ENCODE data around the gene AGPAT3. TPM values are rescaled to one million over a fixed set of nuclear protein-coding genes. Genes with fewer than 3 reads are reported as not detected.

Gene AGPAT3
- total RNA-seq, 1 donor from 2014 or later = 33.9 TPM

GRCh38 chr21:43921979-43922945 is 57.2 kb downstream of the AGPAT3 start:
- no peak for DNase-seq (ENCODE audit: low spot score)

- no peak for DNase-seq (ENCODE audit: low spot score)
Measured at GRCh38 chr21:43922949-43923348, 57.9 kb downstream of the AGPAT3 start.

- no peak for DNase-seq (ENCODE audit: low spot score)
Measured at GRCh38 chr21:43923391-43923790, 58.4 kb downstream of the AGPAT3 start.

- DNase-seq (ENCODE audit: low spot score) = no peak
Measured at GRCh38 chr21:43924421-43925095, 59.5 kb downstream of the AGPAT3 start.

GRCh38 chr21:43925096-43925481 is 60.1 kb downstream of the AGPAT3 start:
- no peak for DNase-seq (ENCODE audit: low spot score)

- no peak for DNase-seq (ENCODE audit: low spot score)
Measured at GRCh38 chr21:43925609-43926008, 60.6 kb downstream of the AGPAT3 start.

- DNase-seq (ENCODE audit: low spot score) = no peak
Measured at GRCh38 chr21:43926196-43926595, 61.2 kb downstream of the AGPAT3 start.

GRCh38 chr21:43927591-43928221 is 62.7 kb downstream of the AGPAT3 start:
- no peak for DNase-seq (ENCODE audit: low spot score)

- no peak for DNase-seq (ENCODE audit: low spot score)
Measured at GRCh38 chr21:43928222-43929125, 63.5 kb downstream of the AGPAT3 start.

- DNase-seq (ENCODE audit: low spot score) = no peak
Measured at GRCh38 chr21:43929217-43929971, 64.4 kb downstream of the AGPAT3 start.

GRCh38 chr21:43930074-43930847 is 65.2 kb downstream of the AGPAT3 start:
- DNase-seq (ENCODE audit: low spot score) = no peak

- DNase-seq (ENCODE audit: low spot score) = no peak
Measured at GRCh38 chr21:43930848-43931375, 65.9 kb downstream of the AGPAT3 start.

- no peak for DNase-seq (ENCODE audit: low spot score)
Measured at GRCh38 chr21:43931489-43931888, 66.5 kb downstream of the AGPAT3 start.

GRCh38 chr21:43932005-43932404 is 67.0 kb downstream of the AGPAT3 start:
- DNase-seq (ENCODE audit: low spot score) = no peak

GRCh38 chr21:43933199-43933598 is 68.2 kb downstream of the AGPAT3 start:
- DNase-seq (ENCODE audit: low spot score) = no peak

- no peak for DNase-seq (ENCODE audit: low spot score)
Measured at GRCh38 chr21:43933680-43934079, 68.7 kb downstream of the AGPAT3 start.

- no peak for DNase-seq (ENCODE audit: low spot score)
Measured at GRCh38 chr21:43934116-43934515, 69.1 kb downstream of the AGPAT3 start.

GRCh38 chr21:43934716-43935705 is 70.0 kb downstream of the AGPAT3 start:
- DNase-seq (ENCODE audit: low spot score) = no peak
